Activated CD4-positive, alpha-beta T cell treated with anti-CD3 and anti-CD28 coated beads for 1 hour (primary cell): Measurements from ENCODE around the gene SP1.
A peak's percentile ranks its signal among the peaks of the same experiment; 100 is the strongest.
"Not testable (repeated sequence)": the region's sequence is repeated elsewhere in the genome, so short reads cannot be mapped to it uniquely, and the experiment has no call there.

ENCODE experiments used
- DNase-seq: peaks from one replicate; pipeline ENCODE4 v3.0.0-alpha.2; 2020

The SP1 gene

DNA sequence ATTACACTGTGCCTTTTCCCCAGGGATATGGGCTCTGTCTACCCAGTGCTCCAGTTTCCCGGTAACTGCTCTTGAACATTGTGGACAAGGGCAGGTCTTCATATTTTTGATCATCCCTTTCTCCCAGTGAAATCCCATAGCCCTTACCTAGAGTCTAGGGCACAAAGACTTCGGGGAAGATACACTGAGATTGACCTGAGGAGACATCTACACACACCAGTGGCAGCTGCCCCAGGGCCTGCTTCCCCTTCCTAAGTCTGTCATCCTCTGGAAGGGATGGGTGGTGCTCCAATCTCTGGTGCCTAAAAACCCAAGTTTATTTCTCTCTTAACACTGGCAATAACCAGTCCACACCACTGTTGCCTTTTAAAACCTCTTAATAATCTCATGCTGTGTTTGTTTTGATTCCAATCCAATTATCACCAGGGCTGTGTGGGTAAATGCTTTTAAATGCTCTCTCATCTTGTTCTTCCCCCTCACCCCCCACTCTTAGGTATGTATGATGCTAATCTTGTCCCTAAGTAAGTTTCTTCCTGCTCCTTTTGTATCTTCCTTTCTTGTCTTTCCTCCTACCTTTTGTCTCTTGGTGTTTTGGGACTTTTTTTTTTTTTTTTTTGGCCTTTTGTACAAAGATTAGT lies 35.9 kb downstream of the SP1 start:
- DNase-seq: not testable (repeated sequence)

DNA sequence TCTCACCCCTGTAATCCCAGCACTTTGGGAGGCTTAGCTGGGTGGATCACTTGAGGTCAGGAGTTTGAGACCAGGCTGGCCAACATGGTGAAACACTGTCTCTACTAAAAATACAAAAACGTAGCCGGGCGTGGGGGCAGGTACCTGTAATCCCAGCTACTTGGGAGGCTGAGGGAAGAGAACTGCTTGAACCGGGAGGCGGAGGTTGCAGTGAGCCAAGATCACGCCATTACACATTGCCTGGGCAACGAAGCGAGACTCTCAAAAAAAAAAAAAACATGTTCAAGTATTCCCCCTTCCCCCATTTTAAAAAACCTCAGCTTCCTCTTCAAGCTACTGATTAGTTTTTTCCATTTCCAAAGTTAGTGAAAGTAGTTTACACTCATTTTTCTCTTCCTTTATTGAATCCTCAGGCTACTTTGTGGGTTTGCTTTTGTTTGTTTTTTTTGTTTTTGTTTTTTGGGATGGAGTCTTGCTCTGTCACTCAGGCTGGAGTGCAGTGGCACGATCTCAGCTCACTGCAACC lies 37.4 kb downstream of the SP1 start:
- DNase-seq: not testable (repeated sequence)

DNA sequence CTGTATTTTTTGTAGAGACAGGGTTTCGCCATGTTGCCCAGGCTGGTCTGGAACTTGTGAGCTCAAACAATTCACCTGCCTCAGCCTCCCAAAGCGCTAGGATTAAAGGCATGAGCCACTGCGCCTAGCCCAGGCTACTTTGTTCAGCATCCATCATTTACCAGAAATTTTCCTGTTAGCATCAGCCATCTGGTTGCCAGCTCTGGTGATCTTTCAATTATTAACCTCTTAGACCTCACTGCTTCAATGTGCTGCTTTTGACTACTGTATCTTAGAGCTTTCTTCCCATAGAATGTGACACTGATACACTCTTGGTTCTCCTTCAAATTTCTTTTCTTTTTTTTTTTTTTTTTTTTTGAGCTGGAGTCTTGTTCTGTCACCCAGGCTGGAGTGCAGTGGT lies 38.2 kb downstream of the SP1 start:
- DNase-seq: no peak

DNA sequence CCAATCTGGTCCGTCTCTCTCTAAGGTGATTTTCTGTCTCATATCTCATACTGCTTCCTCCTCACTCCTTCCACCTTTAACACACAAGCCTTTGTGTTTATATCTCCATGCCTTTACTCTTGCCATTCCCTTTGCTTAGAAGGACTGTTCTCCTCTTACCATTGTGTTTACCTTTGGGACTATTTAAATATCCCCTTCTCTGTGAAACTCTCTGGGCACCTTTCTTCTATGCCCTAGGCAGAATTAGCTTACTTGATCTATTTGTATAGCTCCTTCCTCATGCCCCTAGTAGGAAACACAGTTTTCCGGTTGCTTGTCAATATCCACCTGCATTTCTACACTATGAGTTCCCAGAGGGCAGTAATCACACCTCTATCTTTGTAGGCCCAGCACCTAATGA lies 39.8 kb downstream of the SP1 start:
- no peak for DNase-seq

DNA sequence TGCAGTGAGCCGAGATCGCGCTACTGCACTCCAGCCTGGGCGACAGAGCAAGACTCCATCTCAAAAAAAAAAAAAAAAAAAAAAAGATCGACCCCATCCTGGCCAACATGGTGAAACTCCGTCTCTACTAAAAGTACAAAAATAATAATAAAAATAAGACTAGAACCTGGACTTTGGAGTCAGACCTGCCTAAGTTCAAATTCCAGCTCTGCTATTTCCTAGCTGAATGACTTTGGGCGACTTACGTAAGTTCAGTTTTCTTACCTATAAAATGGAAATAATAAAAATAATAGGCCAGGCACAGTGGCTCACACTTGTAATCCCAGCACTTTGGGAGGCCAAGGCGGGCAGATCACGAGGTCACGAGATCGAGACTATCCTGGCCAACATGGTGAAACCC lies 42.3 kb downstream of the SP1 start:
- not testable (repeated sequence) for DNase-seq

DNA sequence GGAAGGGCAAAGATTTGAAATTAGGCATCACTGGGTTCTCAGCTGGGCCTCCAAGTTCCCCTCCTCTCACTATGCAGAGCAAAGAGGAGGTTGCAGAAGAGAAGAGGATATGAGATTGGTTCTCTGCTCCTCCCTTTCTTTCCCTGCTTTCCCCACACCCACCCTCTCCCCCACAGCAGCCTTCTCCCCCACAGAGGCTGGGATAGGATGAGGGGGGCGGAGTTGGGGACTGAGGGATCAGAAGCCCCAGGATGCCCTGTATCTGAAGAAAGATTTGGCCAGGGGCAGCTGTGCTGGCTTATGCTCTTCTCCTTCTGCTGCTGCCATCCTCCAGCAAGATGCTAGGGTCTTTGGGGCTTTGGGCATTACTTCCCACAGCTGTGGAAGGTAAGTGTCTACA lies 43.6 kb downstream of the SP1 start, which contains the start of gene AMHR2:
AMHR2 (plus strand) TSS at position 259 of the 400 bp plus-strand sequence; CDS start at position 339, 80 bp downstream.
- DNase-seq: no peak

DNA sequence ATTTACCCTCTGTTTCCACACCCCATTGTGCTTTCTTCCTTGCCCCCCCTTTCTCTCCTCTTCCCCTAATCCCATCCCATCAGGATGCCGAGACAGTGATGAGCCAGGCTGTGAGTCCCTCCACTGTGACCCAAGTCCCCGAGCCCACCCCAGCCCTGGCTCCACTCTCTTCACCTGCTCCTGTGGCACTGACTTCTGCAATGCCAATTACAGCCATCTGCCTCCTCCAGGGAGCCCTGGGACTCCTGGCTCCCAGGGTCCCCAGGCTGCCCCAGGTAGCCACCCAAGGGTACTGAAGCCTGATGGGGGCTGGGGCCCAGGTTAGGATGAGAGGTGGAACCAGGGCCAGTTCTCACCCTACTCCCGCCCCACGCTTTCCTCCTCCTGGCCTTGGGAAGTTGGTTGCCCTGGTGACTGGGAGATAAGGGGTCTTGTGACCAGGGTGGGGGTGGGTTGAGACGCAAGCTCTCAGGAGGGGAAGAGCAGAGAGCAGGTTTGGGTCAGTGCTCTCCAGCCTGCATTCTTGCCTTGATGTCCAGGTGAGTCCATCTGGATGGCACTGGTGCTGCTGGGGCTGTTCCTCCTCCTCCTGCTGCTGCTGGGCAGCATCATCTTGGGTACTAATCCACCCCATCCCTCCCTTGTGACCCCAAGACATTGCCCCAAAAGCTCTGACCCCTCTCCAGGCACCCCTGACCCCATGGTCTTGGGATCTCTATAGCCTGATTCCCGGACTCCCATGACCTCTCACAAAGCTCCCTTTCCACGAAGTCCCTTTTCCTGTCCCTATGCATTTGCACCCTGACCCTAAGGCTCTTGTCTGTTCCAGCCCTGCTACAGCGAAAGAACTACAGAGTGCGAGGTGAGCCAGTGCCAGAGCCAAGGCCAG lies 44.9 kb downstream of the SP1 start:
- no peak for DNase-seq

DNA sequence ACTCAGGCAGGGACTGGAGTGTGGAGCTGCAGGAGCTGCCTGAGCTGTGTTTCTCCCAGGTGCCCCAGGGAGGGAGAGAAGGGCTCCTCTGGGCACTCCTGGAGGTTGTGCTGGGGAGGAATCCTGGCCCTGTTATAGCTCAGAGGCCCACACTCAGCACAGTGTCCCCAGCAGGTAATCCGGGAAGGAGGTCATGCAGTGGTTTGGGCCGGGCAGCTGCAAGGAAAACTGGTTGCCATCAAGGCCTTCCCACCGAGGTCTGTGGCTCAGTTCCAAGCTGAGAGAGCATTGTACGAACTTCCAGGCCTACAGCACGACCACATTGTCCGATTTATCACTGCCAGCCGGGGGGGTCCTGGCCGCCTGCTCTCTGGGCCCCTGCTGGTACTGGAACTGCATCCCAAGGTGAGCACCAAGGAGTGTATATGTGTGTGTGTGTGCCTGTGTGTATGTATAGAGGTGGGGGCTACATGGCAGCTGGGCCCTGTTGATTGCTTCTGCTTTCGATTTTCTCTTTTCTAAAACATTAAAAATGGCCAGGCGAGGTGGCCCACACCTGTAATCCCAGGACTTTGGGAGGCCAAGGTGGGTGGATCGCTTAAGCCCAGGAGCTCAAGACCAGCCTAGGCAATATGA lies 45.7 kb downstream of the SP1 start:
- no peak for DNase-seq

DNA sequence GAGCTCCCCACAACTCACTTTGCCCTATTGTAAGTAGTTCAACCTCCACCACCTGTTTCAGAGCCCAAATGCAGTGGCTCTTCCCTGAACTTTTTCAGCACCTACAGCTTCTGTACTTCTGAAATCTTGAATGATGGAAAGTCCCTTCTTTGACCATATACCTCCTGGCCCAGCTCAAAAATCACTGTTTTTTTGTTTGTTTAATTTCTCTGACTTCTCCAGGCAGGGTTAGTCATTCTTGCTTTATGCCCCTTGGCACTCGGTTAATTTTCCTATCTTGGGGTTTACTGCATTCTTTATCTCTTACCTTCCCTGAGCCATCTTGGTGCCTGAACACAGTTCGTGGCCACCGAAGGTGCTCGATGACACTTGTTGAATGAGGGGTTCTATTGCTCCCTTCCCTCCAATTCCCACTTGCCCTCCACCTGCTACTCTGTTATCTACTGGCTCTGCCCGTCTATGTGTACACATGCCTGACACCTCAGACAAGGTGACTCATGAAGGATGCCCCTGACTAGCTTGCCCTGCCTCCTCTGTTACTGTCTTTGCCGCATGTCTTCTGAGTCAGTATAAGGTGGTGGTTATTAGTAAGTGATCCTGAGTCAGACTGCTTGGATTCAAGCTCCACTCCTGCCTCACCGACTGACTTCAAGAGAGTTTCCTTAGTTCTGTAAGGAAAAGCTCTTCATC lies 48.1 kb downstream of the SP1 start:
- DNase-seq: no peak

DNA sequence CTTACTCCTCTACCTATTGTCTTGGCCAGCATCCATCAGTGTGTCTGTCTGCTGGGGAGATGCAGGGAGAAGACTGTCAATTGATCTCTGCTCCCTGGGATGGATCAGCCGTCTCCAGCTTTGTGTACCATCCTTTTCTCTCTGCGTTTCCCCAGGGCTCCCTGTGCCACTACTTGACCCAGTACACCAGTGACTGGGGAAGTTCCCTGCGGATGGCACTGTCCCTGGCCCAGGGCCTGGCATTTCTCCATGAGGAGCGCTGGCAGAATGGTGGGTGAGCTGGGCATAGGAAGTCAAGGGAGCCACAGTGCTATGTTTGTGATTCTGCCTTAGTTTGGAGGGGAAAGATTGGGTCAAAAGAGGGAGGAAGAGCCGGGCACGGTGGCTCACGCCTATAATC lies 48.8 kb downstream of the SP1 start:
- no peak for DNase-seq

DNA sequence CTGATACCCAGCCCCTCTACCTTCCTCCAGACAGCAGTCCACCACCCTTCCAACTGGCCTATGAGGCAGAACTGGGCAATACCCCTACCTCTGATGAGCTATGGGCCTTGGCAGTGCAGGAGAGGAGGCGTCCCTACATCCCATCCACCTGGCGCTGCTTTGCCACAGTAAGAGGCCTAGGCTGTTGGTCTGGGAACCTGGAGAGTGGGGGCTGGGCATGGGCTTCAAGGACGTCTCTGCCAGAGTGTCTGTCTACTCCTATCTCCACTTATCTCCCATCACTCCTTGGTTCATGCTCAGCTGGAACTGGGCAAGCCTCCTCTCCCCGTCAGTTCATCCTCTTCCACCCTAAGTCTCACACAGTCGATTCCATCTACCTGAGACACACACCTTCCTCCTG lies 50.1 kb downstream of the SP1 start:
- DNase-seq: no peak

DNA sequence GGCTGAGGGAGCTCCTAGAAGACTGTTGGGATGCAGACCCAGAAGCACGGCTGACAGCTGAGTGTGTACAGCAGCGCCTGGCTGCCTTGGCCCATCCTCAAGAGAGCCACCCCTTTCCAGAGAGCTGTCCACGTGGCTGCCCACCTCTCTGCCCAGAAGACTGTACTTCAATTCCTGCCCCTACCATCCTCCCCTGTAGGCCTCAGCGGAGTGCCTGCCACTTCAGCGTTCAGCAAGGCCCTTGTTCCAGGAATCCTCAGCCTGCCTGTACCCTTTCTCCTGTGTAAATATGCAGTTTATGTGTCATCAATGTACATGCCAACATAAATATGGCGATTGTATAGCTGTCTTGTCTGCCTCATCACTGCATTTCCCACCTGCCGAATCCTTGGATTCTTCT lies 51.2 kb downstream of the SP1 start:
- DNase-seq: no peak

DNA sequence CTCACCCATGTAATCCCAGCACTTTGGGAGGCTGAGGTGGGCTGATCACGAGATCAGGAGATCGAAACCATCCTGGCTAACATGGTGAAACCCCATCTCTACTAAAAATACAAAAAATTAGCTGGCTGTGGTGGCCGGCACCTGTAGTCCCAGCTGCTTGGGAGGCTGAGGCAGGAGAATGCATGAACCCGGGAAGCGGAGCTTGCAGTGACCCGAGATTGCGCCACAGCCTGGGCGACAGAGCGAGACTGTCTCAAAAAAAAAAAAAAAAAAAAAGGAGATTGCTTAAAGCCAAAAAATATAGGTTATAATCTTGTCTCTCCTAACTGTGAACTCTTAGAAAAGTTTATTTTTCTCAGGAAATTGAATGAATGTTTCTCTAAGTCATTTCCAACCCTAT lies 55.4 kb downstream of the SP1 start:
- not testable (repeated sequence) for DNase-seq

DNA sequence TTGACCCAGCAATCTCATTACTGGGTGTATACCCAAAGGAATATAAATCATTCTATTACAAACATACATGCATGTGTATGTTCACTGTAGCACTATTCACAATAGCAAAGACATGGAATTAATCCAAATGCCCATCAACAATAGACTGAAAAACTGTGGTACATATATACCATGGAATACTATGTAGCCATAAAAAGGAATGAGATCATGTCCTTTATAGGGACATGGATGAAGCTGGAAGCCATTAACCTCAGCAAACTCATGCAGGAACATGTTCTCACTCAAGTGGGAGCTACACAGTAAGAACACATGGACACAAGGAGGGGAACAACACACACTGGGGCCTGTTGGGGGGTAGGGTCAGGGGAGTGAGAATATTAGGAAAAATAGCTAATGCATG lies 59.6 kb downstream of the SP1 start:
- DNase-seq: not testable (repeated sequence)

DNA sequence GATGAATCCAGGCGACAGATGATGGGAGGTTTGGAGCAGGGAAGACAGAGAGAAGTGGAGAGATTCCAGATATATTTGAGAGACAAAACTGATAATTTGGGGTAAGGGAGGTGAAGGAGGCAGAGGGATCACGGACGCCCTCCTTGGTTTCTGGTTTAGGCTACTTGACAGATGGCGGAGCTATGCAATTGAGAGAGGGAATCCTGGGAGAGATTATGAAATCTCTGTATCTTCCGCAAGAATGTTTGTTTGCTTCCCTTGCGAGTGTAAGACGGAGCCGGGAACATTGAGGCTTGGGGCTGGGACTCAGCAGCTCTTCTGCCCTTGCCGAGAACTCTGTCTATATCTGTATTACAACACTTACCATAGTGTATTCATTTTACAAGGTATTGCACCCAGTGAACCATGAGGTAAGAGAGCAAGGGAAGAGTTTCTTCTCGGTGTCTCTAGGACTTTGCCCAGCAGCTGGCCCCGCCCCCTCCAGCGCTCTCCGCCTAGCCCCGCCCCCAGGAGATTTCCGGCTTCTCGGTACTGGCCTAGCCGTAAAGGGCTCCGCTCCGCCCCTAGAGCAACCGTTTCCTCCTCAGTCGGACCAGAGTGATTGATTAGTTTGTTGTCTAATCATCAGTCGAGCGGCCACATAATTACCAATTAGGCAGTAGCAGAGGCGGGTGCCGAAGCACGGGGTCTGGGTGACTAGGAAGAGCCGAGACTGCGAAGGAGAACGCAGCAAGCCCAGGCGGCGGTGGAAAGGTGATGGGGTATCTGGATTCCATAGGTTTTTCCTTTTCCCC lies 61.3 kb downstream of the SP1 start, which contains the start of gene PRR13:
PRR13 (plus strand) TSS at position 695 of the 794 bp plus-strand sequence. CDS start 981 bp downstream, outside the sequence.
- DNase-seq: peak; percentile 96

DNA sequence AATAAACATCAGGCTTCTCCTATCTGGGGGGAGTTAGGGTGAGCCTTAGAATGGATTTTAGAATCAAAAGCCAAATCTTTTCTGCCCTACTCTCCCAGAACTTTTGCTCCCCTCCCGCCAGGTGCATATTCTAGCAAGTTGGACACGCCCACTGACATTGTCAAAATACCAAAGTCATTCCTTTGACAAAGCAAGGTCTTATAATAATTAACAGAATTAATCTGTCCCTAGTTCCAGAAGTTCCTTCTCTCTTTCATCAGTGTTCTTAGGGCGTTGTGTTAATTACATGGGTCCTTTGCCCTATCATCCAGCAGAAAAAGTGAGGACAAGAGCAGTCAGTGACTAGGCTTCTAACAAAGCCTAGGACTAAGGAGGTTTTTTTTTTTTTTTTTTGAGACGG lies 64.0 kb downstream of the SP1 start:
- no peak for DNase-seq

DNA sequence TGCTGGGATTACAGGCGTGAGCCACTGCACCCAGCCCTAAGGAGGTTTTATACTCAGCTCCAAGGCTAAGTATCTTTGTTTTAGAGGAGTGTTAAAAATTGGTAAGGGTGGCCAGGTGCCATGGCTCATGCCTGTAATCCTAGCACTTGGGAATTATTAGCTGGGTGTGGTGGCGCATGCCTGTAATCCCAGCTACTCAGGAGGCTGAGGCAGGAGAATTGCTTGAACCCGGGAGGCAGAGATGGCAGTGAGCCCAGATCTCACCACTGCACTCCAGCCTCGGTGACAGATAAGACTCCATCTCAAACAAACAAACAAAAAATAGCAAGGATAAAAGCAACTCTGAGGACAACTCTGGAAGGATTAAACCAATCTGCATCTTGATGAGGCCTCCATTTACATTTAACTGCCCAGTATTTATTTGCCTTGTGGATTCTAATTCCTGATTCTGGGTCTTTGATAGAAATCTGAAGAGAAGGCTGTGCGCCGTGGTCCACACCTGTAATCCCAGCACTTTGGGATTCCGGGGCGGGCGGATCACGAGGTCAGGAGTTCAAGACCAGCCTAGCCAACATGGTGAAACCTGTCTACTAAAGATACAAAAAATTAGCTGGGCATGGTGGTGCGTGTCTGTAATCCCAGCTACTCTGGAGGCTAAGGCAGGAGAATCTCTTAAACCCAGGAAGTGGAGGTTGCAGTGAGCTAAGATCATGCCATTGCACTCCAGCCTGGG lies 64.8 kb downstream of the SP1 start:
- DNase-seq: not testable (repeated sequence)

DNA sequence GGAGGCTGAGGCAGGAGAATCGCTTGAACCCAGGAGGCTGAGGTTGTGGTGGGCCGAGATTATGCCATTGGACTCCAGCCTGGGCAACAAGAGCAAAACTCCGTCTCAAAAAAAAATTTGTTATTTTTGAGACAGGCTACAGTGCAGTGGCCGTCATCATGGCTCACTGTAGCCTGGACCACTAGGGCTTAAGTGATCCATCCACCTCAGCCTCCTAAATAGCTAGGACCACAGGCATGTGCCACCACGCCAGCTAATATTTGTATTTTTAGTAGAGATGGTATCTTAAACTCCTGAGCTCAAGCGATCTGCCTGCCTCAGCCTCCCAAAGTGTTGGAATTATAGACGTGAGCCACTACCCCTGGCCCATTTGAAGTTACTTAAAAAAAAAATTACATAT lies 71.0 kb downstream of the SP1 start:
- no peak for DNase-seq

DNA sequence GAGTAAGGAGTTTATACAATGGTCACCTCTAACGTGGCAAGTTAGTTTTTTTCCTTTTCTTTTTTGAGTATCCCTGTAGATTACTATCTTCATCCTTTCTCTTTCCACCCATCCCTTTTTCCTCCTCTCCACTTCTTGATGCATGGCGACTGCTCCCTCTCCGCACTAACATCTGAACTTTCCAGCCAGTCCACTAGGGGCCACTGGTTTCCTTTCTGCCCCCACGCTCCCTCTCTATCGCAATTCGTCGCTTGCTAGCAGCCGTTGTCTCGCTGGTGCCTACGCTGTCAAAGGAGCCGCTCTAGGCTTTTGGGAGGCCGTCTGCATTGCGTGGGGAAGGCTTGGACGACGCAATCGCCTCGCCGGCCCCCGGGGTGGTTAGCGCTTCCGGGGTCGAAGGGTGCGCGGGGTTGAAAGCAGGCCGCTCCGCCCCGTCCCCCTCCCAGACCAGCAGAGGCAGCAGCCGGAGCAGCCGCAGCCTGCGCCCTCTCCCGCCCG lies 71.7 kb downstream of the SP1 start, which contains the start of gene PCBP2:
PCBP2 (plus strand) TSS at position 442 of the 498 bp plus-strand sequence. CDS start 2,699 bp downstream, outside the sequence.
- DNase-seq: peak; percentile 97

DNA sequence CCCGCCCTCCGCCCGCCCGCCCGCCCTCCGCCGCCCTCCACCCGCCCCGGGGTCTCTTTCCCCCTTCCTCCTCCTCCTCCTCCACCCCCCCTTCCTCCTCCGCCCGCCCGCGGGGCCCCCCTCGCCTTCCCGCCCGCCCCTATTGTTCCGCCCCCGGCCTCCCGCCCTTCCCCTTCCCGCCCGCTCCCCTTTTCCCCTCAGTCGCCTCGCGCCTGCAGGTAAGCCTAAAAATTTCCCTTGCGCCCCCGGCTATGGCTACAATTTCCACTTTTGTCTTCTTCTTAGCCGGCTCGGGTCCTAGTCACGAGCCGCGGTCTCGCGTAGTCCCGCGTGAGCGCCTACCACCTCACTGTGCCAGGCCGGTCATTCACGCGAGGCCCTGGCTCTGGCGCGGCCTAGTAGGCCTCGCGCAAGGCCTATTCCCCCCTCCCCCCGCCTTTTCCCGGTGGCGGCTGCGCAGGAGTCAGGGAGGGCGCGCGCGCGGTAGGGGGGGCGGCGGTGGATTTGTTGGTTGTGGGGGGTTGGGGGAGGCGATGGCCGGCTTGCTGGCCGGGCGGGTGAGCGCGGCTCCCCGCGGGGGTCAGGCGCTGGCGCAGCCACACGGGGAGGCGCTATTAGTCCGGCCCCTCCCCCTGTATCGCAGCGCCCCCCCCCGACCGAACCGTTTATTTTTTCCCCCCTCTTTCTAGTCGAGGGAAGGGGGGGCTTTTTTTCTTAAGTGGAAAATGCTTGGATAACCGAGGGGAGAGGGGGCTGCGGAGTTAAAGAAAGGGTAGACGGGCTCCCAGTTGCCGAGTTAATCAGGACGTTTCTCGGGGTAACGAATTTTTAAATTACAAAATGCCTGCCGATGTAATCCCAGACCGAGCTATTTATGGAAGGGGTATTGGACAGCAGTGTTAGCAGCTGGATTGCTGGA lies 72.4 kb downstream of the SP1 start:
- DNase-seq: peak; percentile 71
